Cardiac septum (tissue), 1 donor: ENCODE measurements around the gene METTL15. TPM values are rescaled to one million over a fixed set of nuclear protein-coding genes. Genes with fewer than 3 reads are reported as not detected.
"Not testable (repeated sequence)": the region's sequence is repeated elsewhere in the genome, so short reads cannot be mapped to it uniquely, and the experiment has no call there.

Experiments used
- DNase-seq: peaks from one replicate; pipeline ENCODE4 v3.0.0-alpha.2; 2020; ENCODE audit warnings: low spot score
- intact Hi-C: fragments of 100-400 bp; cut with DNase I; formaldehyde crosslinking; loops from one replicate; pipeline ENCODE4 v1.14.0; 2022
- total RNA-seq: library from RNA; stranded (reverse); fragmentation: NEBNext Ultra II Directional; extraction: Animal tissue kit (Norgen Biotek cat#: 25700); gene quantifications from one replicate; pipeline ENCODE4 v1.2.1, GENCODE V29; 2021
- donor health status: DM: no; HTN: no; CAD: no.

Gene METTL15
- total RNA-seq, 1 donor from 2014 or later, result 10.9 TPM

- DNase-seq, result no peak
- intact Hi-C loops, result no loop called here
Measured at GRCh38 chr11:28168718-28169117, 60.5 kb downstream of the METTL15 start.

- intact Hi-C loops, result no loop called here
- no peak for DNase-seq
Measured at GRCh38 chr11:28169816-28170215, 61.6 kb downstream of the METTL15 start.

DNA sequence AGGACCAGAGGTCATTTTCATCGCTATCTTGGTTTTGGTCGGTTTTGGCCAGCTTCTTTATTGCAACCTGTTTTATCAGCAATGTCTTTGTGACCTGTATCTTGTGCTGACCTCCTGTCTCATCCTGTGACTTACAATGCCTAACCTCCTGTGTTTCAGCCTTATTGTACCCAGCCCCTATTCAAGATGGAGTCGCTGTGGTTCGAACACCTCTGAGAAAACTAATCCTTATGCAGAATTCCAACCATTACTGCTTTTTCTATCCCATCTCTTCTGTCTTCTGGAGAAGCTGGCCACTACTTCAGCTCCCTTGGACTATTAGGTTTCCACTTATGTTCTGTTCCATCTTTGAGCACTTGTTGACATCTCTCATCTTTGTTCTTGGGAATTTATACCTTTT lies 62.6 kb downstream of the METTL15 start:
- intact Hi-C loops, result no loop called here
- no peak for DNase-seq

DNA sequence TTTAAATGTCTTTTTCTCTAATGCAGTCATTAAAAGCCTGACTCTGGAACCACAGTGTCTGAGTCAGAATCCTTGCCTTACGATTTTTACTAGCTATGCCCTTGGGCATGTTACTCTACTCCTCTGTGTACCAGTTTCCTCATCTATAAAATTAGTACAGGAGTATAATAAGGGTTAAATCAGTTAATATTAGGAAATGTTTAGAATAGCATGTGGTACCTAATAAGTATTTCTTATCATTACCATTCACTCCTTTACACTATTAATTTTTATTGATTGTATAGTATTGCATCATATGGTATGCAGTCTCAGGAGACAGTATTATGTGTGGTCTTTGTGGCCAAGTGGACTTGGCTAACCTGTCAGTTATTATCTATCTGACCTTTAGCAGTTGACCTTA lies 68.2 kb downstream of the METTL15 start:
- intact Hi-C loops, result no loop called here
- DNase-seq, result no peak

DNA sequence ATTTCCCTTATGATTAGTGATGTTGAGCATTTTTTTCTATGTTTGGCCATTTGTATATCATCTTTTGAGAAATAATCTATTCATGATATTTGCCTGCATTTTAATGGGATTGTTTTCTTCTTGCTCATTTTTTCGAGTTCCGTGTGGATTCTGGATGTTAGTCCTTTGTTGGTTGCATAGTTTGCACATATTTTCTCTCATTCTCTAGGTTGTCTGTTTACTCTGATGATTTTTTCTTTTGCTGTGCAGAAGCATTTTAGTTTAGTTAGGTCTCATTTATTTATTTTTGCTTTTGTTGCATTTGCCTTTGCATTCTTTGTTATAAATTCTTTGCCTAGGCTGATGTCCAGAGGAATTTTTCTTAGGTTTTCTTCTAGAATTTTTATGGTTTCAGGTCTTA lies 87.3 kb downstream of the METTL15 start:
- intact Hi-C loops, result no loop called here
- DNase-seq, result no peak

DNA sequence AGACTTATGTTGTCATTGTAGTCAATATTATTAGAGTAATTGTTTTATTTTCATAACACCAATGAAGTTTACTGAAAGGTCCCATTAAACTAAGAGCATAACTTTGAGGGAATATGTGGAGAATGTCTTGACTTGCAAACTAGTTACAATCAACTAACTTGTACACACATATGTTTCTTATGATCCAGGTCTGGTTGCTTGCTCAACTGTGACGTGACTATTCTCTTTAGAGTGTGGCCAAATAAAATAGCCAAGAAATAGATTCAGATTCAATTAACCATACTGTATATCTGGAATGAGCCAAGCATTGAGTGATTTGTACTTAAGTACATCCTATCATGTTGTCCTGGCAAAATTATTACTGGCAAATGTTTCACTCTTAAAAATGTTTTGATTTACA lies 101.7 kb downstream of the METTL15 start:
- intact Hi-C loops, result no loop called here
- DNase-seq, result no peak

- intact Hi-C loops, result not testable (repeated sequence)
Measured at GRCh38 chr11:28222063-28222462, 113.9 kb downstream of the METTL15 start.

DNA sequence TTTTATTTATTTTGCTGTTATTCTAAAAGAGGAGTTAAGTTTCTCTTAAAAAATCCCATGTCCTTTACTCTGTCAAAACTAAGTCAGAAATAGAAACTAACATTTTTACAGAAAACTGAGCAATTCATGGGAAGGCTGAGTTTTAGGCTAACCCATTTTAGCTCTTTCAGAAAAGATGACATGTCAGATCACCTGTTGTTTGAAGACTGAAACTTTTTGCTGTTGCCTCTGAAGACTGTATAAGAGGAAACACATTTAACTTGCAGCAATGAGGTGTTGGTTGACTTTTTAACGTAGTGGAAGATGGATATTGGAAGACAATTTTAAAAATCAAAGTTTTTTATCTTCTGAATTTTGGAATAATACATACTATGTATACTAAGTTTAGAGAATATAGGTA lies 115.4 kb downstream of the METTL15 start:
- no peak for DNase-seq
- intact Hi-C loops, result no loop called here

More at GRCh38 chr11:28222063-28222462, 113.9 kb downstream of the METTL15 start:
- DNase-seq, result not testable (repeated sequence)

DNA sequence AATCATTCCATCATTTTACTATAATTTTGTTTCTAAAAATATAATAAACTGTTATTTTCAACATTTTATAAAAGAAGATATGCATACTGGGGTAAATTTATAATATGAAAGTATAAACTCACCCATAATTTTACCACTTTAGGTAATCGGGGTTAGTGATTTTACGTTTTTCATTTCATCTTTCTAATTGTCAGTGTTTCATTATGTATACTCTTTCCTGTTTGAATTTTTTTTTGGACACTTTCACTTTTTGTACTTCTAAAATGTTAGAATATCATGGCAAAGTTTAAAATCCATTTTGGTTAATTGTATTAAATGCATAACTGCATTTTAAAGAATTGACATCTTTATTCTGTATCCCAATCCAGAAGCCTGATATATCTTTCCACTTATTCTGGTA lies 115.8 kb downstream of the METTL15 start:
- intact Hi-C loops, result no loop called here
- DNase-seq, result no peak

DNA sequence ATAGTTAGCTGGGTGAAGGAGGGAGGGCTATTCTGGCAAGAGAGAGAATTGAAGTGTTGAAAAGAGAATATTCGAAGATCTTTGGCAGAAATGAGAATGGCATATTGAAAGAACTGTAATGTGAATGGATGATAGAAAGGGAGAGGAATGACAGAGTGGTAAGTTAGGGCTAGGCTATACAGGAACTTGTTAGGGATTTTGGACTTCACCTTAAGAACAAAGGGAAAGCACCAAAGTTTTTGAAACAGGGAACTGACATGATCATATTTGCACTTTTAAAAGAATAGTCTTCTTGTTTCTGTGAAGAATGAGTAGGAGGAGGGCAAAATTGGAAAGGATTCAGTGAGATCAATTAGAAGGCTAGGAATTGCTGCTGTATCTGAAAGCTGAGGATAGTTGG lies 119.3 kb downstream of the METTL15 start:
- intact Hi-C loops, result no loop called here
- no peak for DNase-seq

DNA sequence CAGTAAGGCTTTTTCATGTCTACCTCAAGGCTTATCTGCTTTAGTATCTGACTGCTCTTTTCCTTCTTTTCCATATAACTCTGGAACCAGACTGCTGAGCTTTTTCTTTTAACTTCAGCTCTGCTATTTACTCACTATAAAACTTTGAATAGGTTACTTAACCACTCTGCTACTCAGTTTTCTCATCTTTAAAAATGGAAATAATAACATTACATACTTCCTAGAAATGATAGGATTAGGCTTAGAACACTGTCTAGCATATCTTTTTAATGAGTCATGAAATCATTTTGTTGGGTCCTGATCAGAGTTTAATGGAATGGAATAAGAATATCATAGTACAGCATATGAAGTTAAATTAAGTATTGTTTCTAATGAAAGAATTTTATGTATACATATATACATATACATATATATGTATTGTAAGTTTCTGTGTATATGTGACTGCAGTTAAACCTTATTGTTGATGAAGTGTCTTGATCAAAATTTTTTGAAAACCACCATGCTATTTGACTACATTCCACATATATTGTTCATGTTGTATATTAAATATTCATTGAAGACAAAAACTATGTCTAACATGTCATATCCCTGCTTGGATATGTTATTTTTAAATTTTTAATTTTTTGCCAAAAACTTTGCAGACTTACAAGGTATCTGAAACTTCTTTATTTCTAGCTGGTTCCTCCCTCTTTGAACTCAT lies 120.2 kb downstream of the METTL15 start:
- no peak for DNase-seq
- intact Hi-C loops, result no loop called here

GRCh38 chr11:28231475-28231874 lies 123.3 kb downstream of the METTL15 start:
- intact Hi-C loops, result no loop called here

DNA sequence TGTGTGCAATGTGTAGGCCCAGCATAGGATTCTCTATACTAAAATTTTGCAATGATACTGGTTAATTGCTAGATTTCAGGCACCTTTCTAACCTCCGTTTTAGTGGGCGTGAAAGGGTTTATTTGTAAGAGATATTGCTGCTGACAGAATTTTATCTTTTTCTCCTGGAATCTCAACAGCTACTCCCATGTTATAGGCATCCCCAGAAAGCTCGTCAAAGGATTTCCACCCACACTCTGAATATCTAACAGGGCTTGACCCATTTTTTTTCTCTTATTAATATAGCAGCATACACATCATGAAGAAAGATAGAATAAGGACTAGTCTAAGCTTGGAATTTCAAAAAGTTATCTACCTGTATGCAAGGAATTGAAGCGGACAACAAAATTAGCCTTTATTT lies 124.5 kb downstream of the METTL15 start:
- DNase-seq, result no peak
- intact Hi-C loops, result no loop called here

More at GRCh38 chr11:28231475-28231874, 123.3 kb downstream of the METTL15 start:
- DNase-seq, result no peak

DNA sequence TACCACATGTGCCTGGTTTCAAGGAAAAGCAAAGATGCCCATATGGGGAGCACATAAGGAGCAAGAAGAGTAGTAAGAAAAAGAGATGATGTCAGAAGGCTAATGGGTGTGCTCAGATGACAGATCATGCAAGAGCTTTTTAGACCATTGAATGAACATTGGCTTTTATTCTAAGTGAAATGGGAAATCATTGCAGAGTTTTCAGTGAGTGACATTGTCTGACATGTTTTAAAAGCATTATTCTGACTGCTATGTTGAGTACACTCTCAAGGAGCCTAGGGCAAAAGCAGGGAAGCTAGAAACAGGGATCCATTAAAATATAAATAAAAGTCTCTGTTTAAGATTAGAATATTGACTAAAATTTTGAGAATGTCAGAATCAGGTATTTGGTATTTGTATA lies 133.6 kb downstream of the METTL15 start:
- intact Hi-C loops, result no loop called here
- DNase-seq, result no peak

DNA sequence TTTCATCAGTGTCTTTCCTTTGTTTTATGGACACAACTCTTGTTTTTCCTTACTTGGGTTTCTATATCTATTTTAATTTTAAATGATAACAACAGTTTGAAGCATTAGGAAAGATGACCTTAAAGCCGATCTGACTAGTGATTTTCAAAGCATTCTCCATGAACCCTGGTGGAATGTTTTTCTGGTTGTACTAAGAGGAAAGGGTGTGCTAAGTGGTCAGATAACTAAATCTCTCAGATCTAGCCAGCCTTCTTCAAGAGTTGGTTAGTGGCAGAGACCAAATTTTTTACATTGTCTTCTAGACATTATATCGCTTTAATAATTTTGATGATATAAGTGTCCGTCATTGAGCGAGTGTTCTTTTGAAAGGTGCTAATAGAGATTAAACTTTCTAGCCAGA lies 134.4 kb downstream of the METTL15 start:
- intact Hi-C loops, result no loop called here

DNA sequence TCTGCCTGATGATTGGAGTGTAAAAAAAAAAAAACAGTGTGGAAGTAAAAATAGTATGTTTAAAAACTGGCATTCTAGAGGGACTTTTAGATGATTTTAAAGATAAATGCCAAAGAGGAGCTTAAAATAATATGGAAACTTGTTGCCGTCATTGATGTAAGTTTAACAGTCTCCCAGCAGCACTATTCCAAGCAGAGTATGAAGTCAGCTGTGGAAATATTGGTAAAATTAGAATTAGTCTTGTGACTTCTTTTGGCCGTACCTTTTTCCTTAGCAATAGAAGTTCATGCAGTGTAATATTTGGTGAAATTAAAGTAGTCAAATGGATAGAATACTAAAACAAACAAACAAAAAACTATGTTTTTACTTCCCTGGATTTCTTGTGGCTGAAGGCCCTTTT lies 134.9 kb downstream of the METTL15 start:
- intact Hi-C loops, result no loop called here
- no peak for DNase-seq

More for the DNA sequence above, 134.4 kb downstream of the METTL15 start:
- no peak for DNase-seq

DNA sequence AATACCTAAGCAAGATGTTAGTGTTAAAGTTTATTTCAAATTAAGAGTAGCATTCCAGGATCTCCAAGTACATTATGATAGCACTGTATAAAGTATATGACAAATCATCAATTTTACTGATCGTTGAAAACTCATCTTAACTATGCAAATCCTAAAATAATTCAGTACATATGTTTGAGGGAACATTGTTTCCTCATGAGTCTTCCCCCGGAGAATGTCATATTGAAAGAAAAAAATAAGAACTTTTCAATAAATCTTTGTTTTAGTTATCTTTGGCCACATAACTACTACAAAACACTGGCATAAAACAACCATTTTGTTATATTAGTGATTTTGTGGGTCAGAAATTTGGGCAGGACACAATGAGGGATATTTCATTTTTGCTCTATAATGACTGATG lies 135.4 kb downstream of the METTL15 start:
- no peak for DNase-seq
- intact Hi-C loops, result no loop called here

GRCh38 chr11:28245131-28245530 lies 136.9 kb downstream of the METTL15 start:
- no peak for DNase-seq
- intact Hi-C loops, result no loop called here

DNA sequence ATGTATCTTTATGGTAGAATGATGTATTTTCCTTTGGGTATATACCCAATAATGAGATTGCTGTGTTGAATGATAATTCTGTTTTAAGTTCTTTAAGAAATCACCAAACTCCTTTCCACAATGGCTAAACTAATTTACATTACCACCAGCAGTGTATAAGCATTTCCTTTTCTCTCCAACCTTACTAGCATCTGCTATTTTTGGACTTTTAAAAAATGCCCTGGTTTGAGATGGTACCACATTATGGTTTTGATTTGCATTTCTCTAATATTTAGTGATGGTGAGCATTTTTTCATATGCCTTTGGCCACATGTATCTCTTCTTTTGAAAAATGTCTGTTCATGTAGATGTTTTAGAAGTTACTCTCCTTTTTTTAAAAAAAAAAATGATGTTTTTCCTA lies 142.0 kb downstream of the METTL15 start:
- intact Hi-C loops, result no loop called here
- DNase-seq, result no peak

DNA sequence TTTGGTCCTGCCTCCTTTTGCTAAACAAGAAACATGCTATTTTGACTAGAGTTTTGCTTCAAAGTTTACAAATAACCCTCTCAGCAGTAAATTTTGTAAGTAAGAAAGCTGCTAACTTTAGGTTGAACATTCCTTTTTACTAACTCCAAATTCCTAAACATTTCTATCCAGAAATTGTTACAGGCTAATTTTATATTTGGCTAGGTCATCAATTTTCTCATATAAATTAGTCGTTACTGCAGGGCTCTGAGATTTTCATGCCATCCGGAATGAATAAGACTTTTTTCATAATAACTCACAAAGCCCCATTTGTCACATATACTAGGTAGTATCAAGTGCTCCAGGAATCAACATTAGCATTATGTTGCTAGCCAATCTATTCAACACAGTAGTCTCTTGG lies 143.1 kb downstream of the METTL15 start:
- intact Hi-C loops, result no loop called here
- no peak for DNase-seq

- intact Hi-C loops, result no loop called here
- DNase-seq, result no peak
Measured at GRCh38 chr11:28257761-28258160, 149.6 kb downstream of the METTL15 start.
